SK-N-SH (cell line): Measurements from ENCODE around the gene PICK1.

Experiments
- EP300 ChIP-seq, 2 experiments: IDR thresholded peaks; 2 replicates each; pipeline versions ENCODE4 v1.4.0 to v1.6.1; 2012; ENCODE audit warnings: borderline replicate concordance in 1 of 2, low read depth in 1 of 2, low read length in 1 of 2
- EZH2phosphoT487 ChIP-seq: fragments of 200-600 bp; sonication (generic); IDR thresholded peaks from 2 replicates; pipeline ENCODE4 v1.6.1; 2017; ENCODE audit warnings: low read depth, mixed run types, mild to moderate bottlenecking, antibody characterized with exemption, moderate library complexity, borderline replicate concordance
- FOXJ3 ChIP-seq: sonication (generic); formaldehyde crosslinking; IDR thresholded peaks from 2 replicates; pipeline ENCODE4 v1.5.1; 2020; ENCODE audit warnings: mild to moderate bottlenecking, missing genetic modification reagents
- MAX ChIP-seq: IDR thresholded peaks from 2 replicates; pipeline ENCODE4 v1.4.0; 2012; ENCODE audit warnings: low read depth
- MXI1 ChIP-seq: IDR thresholded peaks from 2 replicates; pipeline ENCODE4 v1.6.1; 2012; ENCODE audit warnings: mild to moderate bottlenecking, low read depth, low read length, improper control_type of control experiment
- NFIC ChIP-seq: IDR thresholded peaks from 2 replicates; pipeline ENCODE4 v1.4.0; 2012; ENCODE audit warnings: borderline replicate concordance
- POLR2AphosphoS5 ChIP-seq: IDR thresholded peaks from 2 replicates; pipeline ENCODE4 v1.6.1; 2012; ENCODE audit warnings: low read depth, low read length
- RCOR1 ChIP-seq: fragments of 150-350 bp; IDR thresholded peaks from 2 replicates; pipeline ENCODE4 v1.6.1; 2017; ENCODE audit warnings: antibody characterized with exemption, low read length
- REST ChIP-seq: IDR thresholded peaks from 2 replicates; pipeline ENCODE4 v1.6.1; 2012; ENCODE audit warnings: mild to moderate bottlenecking, low read depth, low read length, moderate library complexity
- TF ChIP-seq, protein P1 (sequence below): fragments of 200-600 bp; sonication (generic); IDR thresholded peaks from 2 replicates; pipeline ENCODE4 v1.6.1; 2017; ENCODE audit warnings: antibody characterized with exemption, mild to moderate bottlenecking, moderate library complexity

- TF ChIP-seq, protein P1, sequence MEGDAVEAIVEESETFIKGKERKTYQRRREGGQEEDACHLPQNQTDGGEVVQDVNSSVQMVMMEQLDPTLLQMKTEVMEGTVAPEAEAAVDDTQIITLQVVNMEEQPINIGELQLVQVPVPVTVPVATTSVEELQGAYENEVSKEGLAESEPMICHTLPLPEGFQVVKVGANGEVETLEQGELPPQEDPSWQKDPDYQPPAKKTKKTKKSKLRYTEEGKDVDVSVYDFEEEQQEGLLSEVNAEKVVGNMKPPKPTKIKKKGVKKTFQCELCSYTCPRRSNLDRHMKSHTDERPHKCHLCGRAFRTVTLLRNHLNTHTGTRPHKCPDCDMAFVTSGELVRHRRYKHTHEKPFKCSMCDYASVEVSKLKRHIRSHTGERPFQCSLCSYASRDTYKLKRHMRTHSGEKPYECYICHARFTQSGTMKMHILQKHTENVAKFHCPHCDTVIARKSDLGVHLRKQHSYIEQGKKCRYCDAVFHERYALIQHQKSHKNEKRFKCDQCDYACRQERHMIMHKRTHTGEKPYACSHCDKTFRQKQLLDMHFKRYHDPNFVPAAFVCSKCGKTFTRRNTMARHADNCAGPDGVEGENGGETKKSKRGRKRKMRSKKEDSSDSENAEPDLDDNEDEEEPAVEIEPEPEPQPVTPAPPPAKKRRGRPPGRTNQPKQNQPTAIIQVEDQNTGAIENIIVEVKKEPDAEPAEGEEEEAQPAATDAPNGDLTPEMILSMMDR = no peak
- TF ChIP-seq FOXJ3 (CRISPR knock-in tag) (no peak), POLR2AphosphoS5 (no peak), REST (no peak), EP300 (IDR thresholded peaks at IDR 0.05; ENCODE audit: borderline replicate concordance in 1 of 2, low read depth in 1 of 2, low read length in 1 of 2) (no peak), MXI1 (no peak), EZH2phosphoT487 (no peak), RCOR1 (no peak), MAX (no peak), NFIC (no peak)
Observed at GRCh38 chr22:38031491-38031890, 25.7 kb upstream of the PICK1 start.
